Measurements from ENCODE around the gene SLC16A6.
"Not testable (repeated sequence)": the region's sequence is repeated elsewhere in the genome, so short reads cannot be mapped to it uniquely, and the experiment has no call there.

Gene SLC16A6

GRCh38 chr17:68219429-68219828 is 71.5 kb downstream of the SLC16A6 start:
- DNase-seq (ENCODE audit: low read depth), result not testable (repeated sequence)
